NCI-H2227 (cell line): ENCODE data around the gene KNTC1.
"Not testable (repeated sequence)": the region's sequence is repeated elsewhere in the genome, so short reads cannot be mapped to it uniquely, and the experiment has no call there.

Experiments
- DNase-seq: peaks from one replicate; lab custom pipeline; 2025; ENCODE audit not compliant: unreplicated experiment; lab: John Stamatoyannopoulos, UW

The KNTC1 gene

GRCh38 chr12:122558745-122559641 lies 31.9 kb downstream of the KNTC1 start:
- no peak for DNase-seq

GRCh38 chr12:122560138-122560537 lies 33.1 kb downstream of the KNTC1 start:
- no peak for DNase-seq

GRCh38 chr12:122563361-122563760 lies 36.3 kb downstream of the KNTC1 start:
- no peak for DNase-seq

- DNase-seq: not testable (repeated sequence)
These were observed 39.8 kb downstream of the KNTC1 start for GRCh38 chr12:122566816-122567215.

GRCh38 chr12:122569288-122569687 lies 42.2 kb downstream of the KNTC1 start:
- DNase-seq: no peak

- DNase-seq: not testable (repeated sequence)
These were observed 43.0 kb downstream of the KNTC1 start for GRCh38 chr12:122570006-122570405.

GRCh38 chr12:122571821-122572220 lies 44.8 kb downstream of the KNTC1 start:
- no peak for DNase-seq

GRCh38 chr12:122583294-122583693 lies 56.2 kb downstream of the KNTC1 start:
- not testable (repeated sequence) for DNase-seq

GRCh38 chr12:122584177-122584863 lies 57.3 kb downstream of the KNTC1 start:
- no peak for DNase-seq

- DNase-seq: no peak
These were observed 63.9 kb downstream of the KNTC1 start for GRCh38 chr12:122590990-122591389.

- DNase-seq: not testable (repeated sequence)
These were observed 64.9 kb downstream of the KNTC1 start for GRCh38 chr12:122591966-122592365.

GRCh38 chr12:122592543-122592942 lies 65.5 kb downstream of the KNTC1 start:
- not testable (repeated sequence) for DNase-seq

- no peak for DNase-seq
These were observed 66.9 kb downstream of the KNTC1 start for GRCh38 chr12:122593910-122594309.

GRCh38 chr12:122596838-122597237 lies 69.8 kb downstream of the KNTC1 start:
- DNase-seq: no peak

- DNase-seq: no peak
These were observed 75.4 kb downstream of the KNTC1 start for GRCh38 chr12:122602456-122602855.

- no peak for DNase-seq
These were observed 77.9 kb downstream of the KNTC1 start for GRCh38 chr12:122604993-122605392.

- no peak for DNase-seq
These were observed 82.7 kb downstream of the KNTC1 start for GRCh38 chr12:122609732-122610131.

GRCh38 chr12:122610207-122610606 lies 83.2 kb downstream of the KNTC1 start:
- DNase-seq: no peak

- no peak for DNase-seq
These were observed 83.9 kb downstream of the KNTC1 start for GRCh38 chr12:122610911-122611310.

- no peak for DNase-seq
These were observed 87.8 kb downstream of the KNTC1 start for GRCh38 chr12:122614839-122615238.

GRCh38 chr12:122615780-122616179 lies 88.7 kb downstream of the KNTC1 start:
- DNase-seq: no peak

GRCh38 chr12:122635471-122635870 lies 108.4 kb downstream of the KNTC1 start:
- DNase-seq: no peak
